Measurements from ENCODE around the gene GFI1B.

GRCh38 chr9:132973713-132974112 is 4.8 kb upstream of the GFI1B start:
- TF ChIP-seq CTCF (conservative IDR thresholded peaks at IDR 0.05) (no peak), ZFX (IDR thresholded peaks at IDR 0.05) (no peak)
